ENCODE results near the gene CD86.

The CD86 gene

DNA sequence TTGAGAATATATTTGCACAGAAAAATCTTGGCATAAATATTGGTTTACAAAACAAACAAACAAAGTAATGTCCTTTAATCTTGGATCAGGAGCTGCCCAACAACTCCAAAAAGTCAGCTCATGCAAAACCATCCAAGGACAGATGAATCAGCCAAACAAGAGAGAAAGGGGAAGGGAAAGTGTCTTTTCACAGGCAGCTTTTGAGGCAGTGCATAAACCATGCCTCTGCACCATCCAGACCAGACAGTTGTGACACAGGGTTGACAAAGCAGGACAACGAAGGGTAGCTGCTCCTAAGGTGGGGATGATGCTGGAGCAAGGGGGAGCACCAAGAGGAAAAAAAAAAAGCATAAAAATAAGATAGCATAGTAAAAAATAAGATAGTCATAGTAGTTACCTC lies 8.7 kb downstream of the CD86 start:
- DNase-seq = no peak

- no peak for DNase-seq
Observed at GRCh38 chr3:122064326-122064725, 9.2 kb downstream of the CD86 start.

DNA sequence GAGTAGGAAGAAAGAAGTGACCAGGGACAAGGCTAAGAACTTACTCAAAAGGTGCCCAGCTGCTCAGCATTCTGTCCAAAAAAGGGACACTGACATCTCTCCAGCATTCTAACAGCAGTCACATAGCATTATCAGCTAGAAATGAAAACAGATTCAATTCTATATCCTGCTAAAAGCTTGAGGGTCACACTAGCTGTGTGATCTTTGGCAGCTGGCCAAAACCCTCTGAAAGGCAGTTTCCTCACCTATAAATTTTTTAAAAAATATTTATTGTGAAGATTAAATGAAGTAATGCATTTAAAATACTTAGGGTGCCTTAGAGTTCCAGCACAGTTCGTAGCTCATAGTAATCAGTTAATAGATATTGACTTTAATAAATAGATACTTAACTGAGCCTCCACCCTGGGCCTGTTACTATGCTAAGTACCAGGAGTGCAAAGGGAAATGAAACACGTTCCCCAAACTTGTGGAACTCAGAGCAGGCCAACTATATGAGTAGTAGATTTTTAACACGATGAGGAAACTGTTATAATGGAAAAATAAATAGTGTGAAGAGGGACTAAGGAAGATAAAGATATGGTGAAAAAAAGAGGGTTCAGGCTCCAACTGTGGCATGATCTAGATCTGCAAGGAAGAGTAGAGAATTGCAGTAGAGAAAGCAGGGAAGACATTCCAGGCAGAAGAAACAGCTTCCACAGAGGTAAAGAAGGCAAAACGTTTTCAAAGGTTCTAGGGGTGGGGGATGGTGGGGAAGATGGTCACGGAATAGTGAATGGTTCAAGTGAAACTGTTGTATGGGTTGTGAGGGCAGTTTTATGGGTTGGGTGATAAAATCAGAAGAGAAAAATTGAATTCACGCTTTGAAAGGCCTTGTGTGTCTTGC lies 11.4 kb downstream of the CD86 start:
- DNase-seq = no peak

DNA sequence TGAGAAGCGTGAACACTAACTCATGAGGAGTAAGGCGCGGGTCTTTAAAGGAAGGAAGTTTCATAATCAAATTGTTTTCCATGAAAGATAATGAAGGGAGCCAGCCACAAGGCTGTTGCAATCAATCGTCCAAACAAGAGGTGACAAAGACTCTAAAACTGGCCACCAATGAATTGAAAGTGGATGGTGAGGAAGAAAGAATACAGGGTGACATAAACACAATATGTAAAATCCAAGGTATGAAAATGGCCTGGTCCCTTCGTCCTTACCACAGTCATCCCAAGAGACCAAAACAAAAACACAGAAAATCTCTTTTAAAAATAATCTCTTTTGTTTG lies 12.0 kb downstream of the CD86 start:
- no peak for DNase-seq

DNA sequence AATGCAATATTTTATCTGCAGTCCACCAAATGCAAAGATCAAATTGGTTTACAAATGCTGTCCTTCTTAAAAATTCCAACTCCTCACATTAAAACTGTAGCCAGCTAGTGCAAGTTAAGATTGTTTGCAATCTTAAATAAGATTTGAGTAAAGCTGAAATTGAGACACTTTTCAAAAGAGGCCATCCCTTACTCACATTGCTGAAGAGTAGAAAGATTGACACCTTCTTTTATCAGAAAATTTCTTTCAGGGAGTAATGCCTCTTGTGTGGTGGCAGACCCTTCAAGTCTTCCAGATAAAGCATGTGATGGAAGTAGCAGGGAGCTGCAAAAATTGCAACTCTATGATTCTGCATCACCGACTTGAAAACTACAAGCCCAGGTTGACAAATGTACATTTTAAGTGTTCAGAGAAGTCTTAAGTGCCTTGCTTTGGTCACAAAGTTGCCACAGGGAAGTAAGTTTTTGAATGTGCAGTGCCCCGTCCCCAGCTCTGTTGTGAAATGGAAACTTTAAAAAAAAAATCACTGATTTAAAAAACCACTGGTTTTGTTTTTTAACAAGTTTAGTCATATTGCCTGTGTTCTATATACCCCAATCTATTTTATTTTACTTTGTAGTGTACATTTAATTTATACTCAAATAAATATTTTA lies 12.6 kb downstream of the CD86 start:
- no peak for DNase-seq

- no peak for DNase-seq
Observed at GRCh38 chr3:122074621-122075265, 19.6 kb downstream of the CD86 start.

DNA sequence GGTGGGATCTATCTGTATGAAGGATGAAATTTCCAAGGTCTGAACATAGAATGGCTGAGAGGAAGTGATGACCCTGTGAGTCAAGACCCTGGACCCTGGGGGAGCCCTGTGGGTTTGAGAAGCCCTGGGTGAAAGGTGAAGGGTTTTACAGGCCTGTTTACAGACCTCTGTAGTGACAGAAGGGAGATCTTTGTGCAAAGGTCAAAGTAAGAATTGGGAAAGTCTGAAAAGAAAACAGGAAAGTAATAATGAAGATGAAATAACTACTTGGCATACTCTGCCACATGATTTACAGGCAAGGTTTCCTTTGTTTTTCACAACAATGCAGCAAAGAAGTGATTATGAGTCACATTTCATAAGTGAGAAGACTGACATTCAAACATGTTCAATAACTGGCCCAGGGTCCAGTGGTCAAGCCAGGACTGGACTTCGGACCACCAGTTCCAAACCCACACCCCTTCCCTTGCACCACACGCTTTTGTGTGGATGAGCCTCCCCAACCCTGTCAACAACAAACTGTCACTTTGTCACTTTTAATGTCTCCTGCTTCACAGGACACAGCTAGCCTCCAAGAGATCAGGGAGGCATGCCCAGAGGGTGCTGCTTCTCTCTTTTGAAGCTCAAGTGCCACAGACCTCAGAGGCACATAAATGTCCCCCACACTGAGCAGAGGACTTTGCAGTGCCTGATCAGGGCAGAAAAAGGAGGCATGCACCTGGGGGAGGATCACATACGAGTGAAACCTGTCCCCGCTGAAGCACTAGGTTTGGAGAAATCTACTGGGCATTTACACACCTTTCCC lies 21.5 kb downstream of the CD86 start:
- no peak for DNase-seq

- no peak for DNase-seq
Observed at GRCh38 chr3:122077293-122078234, 22.4 kb downstream of the CD86 start.

DNA sequence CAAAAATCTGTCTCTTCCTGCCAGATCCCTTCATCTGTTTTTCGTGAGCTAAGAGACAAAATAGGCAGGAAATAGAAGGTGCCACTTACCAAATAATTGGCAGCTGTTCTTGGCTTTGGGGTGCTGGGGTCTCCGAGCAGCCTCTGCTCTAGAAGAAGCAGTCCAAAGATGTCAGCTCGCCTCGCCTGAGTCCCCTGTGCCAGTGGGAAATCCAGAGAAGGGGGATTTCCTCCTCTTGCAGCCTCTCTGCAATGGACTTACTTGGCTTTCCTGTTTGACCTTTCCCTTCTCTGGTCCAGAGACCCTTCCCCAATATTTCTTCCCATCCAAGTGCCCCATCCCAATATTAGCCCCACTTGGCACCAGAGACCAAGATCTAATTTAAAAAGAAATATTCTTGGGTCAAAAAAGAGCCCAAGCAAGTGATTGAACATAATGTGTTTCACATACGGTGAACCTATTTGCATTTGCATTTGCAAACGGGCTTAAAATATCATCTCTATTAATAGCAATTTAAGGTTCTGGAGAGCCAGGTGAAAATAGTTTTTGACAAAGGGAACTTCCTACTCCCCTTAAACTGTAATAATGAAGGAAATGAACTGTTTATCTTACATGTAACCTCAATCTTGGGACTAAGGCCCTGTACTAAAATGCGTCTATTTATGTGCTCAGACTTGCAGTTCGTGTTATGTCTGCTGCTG lies 23.2 kb downstream of the CD86 start:
- no peak for DNase-seq

GRCh38 chr3:122079524-122080206 lies 24.5 kb downstream of the CD86 start:
- DNase-seq = no peak

GRCh38 chr3:122080207-122080587 lies 25.0 kb downstream of the CD86 start:
- DNase-seq = no peak

DNA sequence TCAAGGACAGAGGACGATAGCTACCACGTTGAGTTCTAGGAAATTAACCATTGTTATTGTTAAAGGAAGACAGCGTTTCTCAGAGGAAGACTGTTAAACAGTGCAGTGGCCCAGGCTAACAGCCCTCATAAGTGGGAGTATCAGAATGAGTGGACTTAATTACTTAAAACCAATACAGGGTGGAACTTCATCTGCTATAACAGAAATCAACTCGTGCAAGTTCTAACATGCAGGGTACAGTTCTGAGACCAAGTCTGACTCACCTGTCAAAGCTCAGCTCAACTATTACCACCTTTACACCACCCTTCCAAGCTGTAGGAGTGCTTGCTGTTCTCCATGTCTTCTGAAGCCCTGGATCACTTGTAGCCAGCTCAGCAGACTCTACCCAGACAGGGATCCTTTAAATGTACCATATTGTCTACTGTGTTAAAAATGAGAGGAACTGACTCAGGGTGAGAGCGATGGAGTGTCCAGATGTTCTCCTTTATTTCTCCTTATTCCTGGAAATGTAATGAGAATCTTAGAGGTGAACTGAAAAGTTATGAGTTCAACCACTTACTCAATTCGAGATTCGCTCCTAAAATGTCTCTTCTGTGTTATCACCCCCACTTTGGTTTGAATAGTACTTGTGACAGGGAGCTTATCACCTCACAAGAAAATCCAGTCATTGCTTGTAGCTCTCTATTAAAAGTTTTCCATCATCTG lies 26.5 kb downstream of the CD86 start:
- no peak for DNase-seq

GRCh38 chr3:122082357-122082756 lies 27.2 kb downstream of the CD86 start:
- no peak for DNase-seq

- no peak for DNase-seq
Observed at GRCh38 chr3:122084799-122085198, 29.6 kb downstream of the CD86 start.

DNA sequence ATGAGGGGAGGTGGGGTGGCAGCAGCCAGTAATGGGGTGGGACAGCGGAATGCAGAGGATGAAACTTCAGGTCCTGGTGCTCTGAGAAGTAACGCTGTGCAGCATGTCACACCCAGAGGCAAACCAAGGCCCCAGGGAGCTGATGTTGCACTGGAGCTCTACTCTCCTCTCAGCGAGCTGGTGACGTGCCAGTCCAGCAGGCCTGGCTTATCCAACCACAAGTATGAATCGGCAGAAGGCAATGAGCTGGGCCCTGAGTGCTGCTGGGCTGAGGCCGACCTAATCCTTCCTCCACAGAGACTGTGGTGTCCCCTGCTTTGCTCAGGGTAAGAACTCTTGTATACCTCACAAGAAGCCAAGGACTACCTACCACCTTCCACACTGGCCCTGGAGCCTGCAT lies 30.5 kb downstream of the CD86 start:
- DNase-seq = no peak

- no peak for DNase-seq
Observed at GRCh38 chr3:122088531-122088930, 33.4 kb downstream of the CD86 start.

- DNase-seq = no peak
Observed at GRCh38 chr3:122091602-122092295, 36.6 kb downstream of the CD86 start.

GRCh38 chr3:122092460-122093165 lies 37.5 kb downstream of the CD86 start:
- no peak for DNase-seq

DNA sequence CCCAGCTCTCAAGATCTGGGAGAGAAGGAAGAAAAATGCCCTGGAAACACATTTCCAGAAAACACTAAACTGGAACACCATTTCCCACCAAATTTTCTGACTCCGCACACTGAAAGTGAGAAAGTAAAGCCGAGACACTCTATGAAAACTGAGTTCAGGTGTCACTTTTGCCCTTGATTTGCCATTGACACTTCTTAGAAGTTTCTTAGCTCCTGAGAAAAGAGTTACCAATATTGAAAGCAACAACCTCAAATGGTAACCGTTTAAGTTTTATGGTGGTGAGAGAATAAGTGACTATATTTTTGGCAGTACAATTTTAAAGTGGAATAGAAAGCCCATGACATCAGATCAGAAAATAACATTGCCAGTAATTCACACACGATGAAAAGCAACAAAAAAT lies 39.0 kb downstream of the CD86 start:
- no peak for DNase-seq
